Measurements from ENCODE around the gene P2RY2.
"Not testable (repeated sequence)": the region's sequence is repeated elsewhere in the genome, so short reads cannot be mapped to it uniquely, and the experiment has no call there.

The P2RY2 gene

DNA sequence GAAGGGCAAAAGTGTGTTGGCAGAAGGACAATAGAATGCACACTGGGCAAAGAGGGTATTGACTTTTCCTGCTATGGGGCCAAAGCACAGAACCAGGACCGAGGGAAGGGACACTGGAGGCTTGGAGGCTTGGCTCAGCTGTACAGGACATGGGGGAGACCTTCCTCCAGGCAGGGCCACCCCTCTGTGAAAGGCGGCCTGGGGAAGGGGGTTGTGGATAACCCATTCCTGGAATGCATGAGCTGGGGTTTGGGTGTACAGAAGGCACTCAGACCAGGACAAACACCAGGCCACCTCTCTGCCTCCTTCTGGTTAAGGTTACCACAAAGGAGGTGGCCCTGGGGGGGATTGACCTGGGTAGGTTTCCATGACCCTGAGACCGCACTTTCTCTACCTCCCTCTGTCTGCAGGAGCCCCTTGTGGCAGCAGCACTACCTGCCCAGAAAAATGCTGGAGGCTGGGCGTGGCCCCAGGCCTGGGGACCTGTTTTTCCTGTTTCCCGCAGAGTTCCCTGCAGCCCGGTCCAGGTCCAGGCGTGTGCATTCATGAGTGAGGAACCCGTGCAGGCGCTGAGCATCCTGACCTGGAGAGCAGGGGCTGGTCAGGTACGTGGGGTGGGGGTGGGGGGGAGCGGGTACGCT lies 9.6 kb downstream of the P2RY2 start:
- DNase-seq (ENCODE audit: low spot score): no peak

- no peak for DNase-seq (ENCODE audit: low spot score)
Measured at GRCh38 chr11:73228268-73229134, 10.4 kb downstream of the P2RY2 start.

DNA sequence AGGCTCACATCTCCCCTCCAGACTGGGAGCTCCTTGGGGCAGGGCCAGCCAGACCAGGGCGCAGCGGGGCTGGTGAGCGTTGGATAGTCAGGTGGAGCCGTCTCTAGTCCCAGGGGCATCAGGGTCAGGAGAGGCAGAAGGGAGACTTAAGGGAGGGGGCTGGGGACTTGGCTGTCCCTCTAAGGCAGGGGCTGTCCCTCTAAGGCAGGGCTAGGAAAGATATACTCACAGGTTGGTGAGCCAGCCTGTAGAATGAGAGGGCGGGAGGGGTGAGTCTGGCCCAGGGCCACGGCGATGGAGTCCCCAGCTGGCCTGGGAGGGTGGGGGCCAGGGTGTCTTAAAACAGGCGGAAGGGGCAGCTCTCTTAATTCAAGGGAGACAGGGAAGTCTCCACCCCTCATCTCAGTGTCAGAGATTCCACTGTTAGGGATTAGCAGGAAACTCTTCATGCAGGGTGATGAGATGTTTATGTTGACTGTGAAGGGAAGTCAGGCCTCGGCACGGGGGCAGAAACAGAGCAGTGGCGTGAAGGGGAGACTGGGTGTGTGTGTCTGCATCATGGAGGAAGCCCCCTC lies 11.3 kb downstream of the P2RY2 start:
- no peak for DNase-seq (ENCODE audit: low spot score)

- DNase-seq (ENCODE audit: low spot score): no peak
Measured at GRCh38 chr11:73229896-73230875, 12.1 kb downstream of the P2RY2 start.

- no peak for DNase-seq (ENCODE audit: low spot score)
Measured at GRCh38 chr11:73230931-73231330, 12.8 kb downstream of the P2RY2 start.

GRCh38 chr11:73232487-73232886 lies 14.4 kb downstream of the P2RY2 start:
- not testable (repeated sequence) for DNase-seq (ENCODE audit: low spot score)

DNA sequence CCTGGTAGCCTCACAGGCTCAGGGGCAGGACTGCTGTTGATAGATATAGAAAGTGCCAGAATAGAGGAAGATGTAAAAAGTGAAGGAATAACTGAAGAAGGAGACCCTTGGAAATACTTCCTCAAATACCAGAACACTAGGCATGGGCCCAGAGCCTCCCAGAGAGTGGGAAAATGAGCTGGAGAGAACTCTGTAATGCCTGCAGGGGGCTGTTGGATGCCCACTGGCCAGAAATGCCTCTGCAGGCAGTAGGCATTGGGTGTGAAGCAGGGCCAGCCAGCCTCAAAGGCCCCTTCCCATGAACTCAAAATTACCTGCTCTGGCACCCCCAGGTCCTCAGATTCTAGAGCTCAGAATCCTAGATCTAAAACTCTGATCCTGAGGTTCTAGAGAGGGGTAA lies 15.1 kb downstream of the P2RY2 start:
- DNase-seq (ENCODE audit: low spot score): no peak

- no peak for DNase-seq (ENCODE audit: low spot score)
Measured at GRCh38 chr11:73233692-73234470, 15.8 kb downstream of the P2RY2 start.

DNA sequence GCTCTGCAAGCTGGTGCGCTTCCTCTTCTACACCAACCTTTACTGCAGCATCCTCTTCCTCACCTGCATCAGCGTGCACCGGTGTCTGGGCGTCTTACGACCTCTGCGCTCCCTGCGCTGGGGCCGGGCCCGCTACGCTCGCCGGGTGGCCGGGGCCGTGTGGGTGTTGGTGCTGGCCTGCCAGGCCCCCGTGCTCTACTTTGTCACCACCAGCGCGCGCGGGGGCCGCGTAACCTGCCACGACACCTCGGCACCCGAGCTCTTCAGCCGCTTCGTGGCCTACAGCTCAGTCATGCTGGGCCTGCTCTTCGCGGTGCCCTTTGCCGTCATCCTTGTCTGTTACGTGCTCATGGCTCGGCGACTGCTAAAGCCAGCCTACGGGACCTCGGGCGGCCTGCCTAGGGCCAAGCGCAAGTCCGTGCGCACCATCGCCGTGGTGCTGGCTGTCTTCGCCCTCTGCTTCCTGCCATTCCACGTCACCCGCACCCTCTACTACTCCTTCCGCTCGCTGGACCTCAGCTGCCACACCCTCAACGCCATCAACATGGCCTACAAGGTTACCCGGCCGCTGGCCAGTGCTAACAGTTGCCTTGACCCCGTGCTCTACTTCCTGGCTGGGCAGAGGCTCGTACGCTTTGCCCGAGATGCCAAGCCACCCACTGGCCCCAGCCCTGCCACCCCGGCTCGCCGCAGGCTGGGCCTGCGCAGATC lies 16.5 kb downstream of the P2RY2 start:
- DNase-seq (ENCODE audit: low spot score): no peak

- no peak for DNase-seq (ENCODE audit: low spot score)
Measured at GRCh38 chr11:73235236-73235786, 17.2 kb downstream of the P2RY2 start.

GRCh38 chr11:73236205-73236765 lies 18.2 kb downstream of the P2RY2 start:
- no peak for DNase-seq (ENCODE audit: low spot score)

DNA sequence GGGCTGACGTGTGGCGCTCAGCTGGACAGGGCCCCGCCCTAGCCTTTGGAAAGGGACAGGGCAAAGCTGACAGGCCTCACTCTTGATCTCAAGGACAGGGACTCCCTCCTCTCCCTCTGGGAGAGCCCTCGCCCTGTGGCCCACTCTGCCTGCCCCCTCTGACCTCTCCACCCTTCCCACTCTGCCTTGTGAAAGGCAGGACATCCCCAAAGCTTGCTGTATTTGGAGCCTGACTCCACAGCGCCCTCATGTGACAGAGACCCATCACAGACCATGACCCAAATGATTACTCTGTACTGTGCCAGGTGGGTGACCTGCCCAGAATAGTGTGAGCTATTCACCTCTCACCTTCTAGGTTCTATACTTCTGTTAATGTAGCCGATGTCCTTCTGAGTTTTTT lies 18.8 kb downstream of the P2RY2 start:
- no peak for DNase-seq (ENCODE audit: low spot score)

DNA sequence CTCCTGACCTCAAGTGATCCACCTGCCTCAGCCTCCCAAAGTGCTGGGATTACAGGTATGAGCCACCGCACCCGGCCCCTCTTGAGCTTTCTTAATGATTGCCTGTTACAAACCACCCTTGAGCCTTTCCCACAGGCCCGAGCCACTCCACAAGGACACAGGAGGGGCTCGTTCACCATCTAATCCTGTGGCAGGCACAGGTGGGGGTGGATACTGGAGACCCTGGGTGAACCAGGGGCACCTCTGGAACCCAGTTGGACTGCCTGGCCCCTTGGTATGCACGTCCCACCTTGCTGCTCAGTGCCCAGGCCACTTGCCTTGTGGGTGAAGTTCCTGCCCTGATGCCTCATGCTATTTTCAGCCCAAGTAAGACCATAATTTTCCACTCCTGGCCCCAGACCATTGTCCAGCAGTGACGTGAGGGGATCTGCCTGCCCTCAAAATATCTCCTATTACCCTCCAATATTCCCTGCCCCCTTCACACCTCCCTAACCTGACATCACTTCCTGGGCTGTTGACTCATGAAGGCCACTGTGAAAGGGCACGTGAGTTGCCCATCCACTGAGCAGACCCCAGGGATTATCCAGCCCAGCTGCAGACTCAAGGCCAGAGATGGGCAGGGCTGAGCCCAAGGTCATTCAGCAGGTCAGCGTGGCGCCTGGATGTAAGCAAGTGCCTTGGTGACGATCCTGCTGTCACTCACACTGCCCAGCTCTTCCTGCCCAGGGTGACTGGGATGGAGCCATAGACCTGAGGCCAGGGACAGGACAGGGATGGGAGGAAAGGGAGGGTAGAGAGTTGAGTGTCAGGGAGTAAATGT lies 19.6 kb downstream of the P2RY2 start:
- DNase-seq (ENCODE audit: low spot score): no peak

DNA sequence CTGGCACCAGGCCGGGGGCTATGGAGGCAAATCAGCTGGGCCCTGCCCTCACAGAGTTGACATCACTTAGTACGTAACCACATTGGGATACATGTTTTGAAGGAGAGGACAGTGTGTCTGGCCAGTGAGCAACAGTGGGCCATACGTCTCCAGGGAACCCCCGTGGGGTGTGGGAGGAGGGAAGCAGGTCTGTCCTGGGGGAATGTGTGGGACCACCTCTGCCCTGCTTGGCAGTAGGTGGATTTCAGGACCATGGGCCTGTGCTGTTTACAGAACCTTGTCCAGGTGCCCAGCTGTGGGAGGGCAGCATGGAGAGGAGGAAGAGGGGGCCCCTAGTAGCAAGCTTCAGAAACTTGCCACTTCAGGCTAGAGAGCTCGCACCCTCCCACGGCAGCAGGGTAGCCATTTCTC lies 21.0 kb downstream of the P2RY2 start:
- no peak for DNase-seq (ENCODE audit: low spot score)

GRCh38 chr11:73239571-73240189 lies 21.6 kb downstream of the P2RY2 start:
- DNase-seq (ENCODE audit: low spot score): no peak

- DNase-seq (ENCODE audit: low spot score): no peak
Measured at GRCh38 chr11:73240190-73240781, 22.2 kb downstream of the P2RY2 start.

GRCh38 chr11:73241300-73241699 lies 23.2 kb downstream of the P2RY2 start:
- DNase-seq (ENCODE audit: low spot score): no peak
